Endothelial cell of umbilical vein (primary cell): Measurements from ENCODE around the gene SPEM1.

Source experiments
- EZH2 ChIP-seq: IDR thresholded peaks from 2 replicates; pipeline ENCODE4 v1.6.1; 2012; ENCODE audit warnings: borderline replicate concordance, low read depth, mild to moderate bottlenecking, moderate library complexity, low read length, inconsistent platforms; ENCODE audit not compliant: severe bottlenecking
- MYC ChIP-seq: IDR thresholded peaks from one replicate; pipeline ENCODE4 v1.6.1; 2011; ENCODE audit warnings: mild to moderate bottlenecking, low read depth, low read length
- POLR2A ChIP-seq: IDR thresholded peaks from 2 replicates; pipeline ENCODE4 v1.6.1; 2012; ENCODE audit warnings: low read depth, mild to moderate bottlenecking, control low read depth, low read length
- POLR2AphosphoS5 ChIP-seq: IDR thresholded peaks from 2 replicates; pipeline ENCODE4 v1.6.1; 2012; ENCODE audit warnings: low read depth, mild to moderate bottlenecking, control low read depth, low read length, moderate library complexity; ENCODE audit not compliant: insufficient read depth
- TF ChIP-seq, protein P1 (sequence below), 2 donors: IDR thresholded peaks; 1 replicate in 1 of 2; 2 replicates in 1 of 2; pipeline ENCODE4 v1.5.1; 2011; ENCODE audit warnings: low read length in 2 of 2, mild to moderate bottlenecking in 2 of 2, moderate library complexity in 2 of 2, control low read depth in 1 of 2, inconsistent platforms in 1 of 2, low read depth in 1 of 2; ENCODE audit not compliant: insufficient read depth in 1 of 2; ENCODE audit errors: extremely low read depth in 1 of 2

DNA sequence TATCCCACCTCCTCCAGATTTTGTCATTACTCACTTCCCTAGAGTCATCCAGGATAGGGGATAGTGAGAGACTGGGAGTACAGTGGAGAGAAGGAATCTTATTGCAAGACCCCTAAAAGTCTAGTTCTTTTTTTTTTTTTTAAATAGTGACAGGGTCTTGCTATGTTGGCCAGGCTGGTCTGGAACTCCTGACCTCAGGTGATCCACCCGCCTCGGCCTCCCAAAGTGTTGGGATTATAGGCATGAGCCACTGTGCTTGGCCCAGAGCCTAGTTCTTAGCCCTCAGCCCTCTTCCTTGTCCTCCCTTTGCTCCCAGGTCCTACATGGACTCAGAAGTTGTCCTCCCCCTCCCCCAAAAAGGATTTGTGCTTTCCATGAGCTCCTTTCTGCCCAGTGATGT is 22.0 kb downstream of the SPEM1 start:
- TF ChIP-seq POLR2A (no peak), EZH2 (no peak), MYC (no peak), POLR2AphosphoS5 (no peak)
- TF ChIP-seq, protein P1, sequence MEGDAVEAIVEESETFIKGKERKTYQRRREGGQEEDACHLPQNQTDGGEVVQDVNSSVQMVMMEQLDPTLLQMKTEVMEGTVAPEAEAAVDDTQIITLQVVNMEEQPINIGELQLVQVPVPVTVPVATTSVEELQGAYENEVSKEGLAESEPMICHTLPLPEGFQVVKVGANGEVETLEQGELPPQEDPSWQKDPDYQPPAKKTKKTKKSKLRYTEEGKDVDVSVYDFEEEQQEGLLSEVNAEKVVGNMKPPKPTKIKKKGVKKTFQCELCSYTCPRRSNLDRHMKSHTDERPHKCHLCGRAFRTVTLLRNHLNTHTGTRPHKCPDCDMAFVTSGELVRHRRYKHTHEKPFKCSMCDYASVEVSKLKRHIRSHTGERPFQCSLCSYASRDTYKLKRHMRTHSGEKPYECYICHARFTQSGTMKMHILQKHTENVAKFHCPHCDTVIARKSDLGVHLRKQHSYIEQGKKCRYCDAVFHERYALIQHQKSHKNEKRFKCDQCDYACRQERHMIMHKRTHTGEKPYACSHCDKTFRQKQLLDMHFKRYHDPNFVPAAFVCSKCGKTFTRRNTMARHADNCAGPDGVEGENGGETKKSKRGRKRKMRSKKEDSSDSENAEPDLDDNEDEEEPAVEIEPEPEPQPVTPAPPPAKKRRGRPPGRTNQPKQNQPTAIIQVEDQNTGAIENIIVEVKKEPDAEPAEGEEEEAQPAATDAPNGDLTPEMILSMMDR (IDR thresholded peaks at IDR 0.05; ENCODE audit: extremely low read depth in 1 of 2, insufficient read depth in 1 of 2, low read depth in 1 of 2, low read length in 2 of 2) = no peak
